ENCODE data around the gene PSMA5.
"Not testable (repeated sequence)": the region's sequence is repeated elsewhere in the genome, so short reads cannot be mapped to it uniquely, and the experiment has no call there.

PSMA5 gene

GRCh38 chr1:109467301-109467777 lies 41.1 kb upstream of the PSMA5 start:
- no peak for DNase-seq (ENCODE audit: low read depth, low spot score)
- H3K27ac ChIP-seq: no peak overlapping the region
- no peaks in the 10 kb centered on the region for H3K9me3 ChIP-seq (ENCODE audit: low read depth, low read length)
- TF ChIP-seq EZH2 (IDR thresholded peaks at IDR 0.05) (no peak), FOXP2 (optimal IDR thresholded peaks at IDR 0.05; ENCODE audit: control extremely low read depth, extremely low read length, insufficient read depth) (no peak), POLR2AphosphoS5 (IDR thresholded peaks at IDR 0.05; ENCODE audit: borderline replicate concordance, low read depth, low read length) (no peak)
- H3K9ac ChIP-seq (ENCODE audit: insufficient read length): no peak overlapping the region
- no peaks in the 10 kb centered on the region for H3K36me3 ChIP-seq (ENCODE audit: insufficient read depth, low read length)
- no peak overlapping the region for H3K4me3 ChIP-seq

GRCh38 chr1:109466452-109467300 lies 40.4 kb upstream of the PSMA5 start, which contains the start of gene SYPL2:
Gene SYPL2, plus strand, starts transcription at chr1:109466546. Its CDS starts 298 bp downstream, at chr1:109466844.
- Histone ChIP-seq H3K4me3 (peak within 1 kb of the TSS; percentile 81), H3K27ac (no peak within 1 kb of the TSS), H3K9ac (ENCODE audit: insufficient read length) (no peak within 1 kb of the TSS), H3K9me3 (ENCODE audit: low read depth, low read length) (no peaks in the 10 kb centered on the region), H3K36me3 (ENCODE audit: insufficient read depth, low read length) (no peaks in the 10 kb centered on the region)
- peak; percentile 93 for TF ChIP-seq EZH2 (IDR thresholded peaks at IDR 0.05)
- TF ChIP-seq POLR2AphosphoS5 (IDR thresholded peaks at IDR 0.05; ENCODE audit: borderline replicate concordance, low read depth, low read length): no peak
- no peak for DNase-seq (ENCODE audit: low read depth, low spot score)

- no peak for DNase-seq (ENCODE audit: low read depth, low spot score)
- H3K36me3 ChIP-seq (ENCODE audit: insufficient read depth, low read length): no peaks in the 10 kb centered on the region
- H3K27ac ChIP-seq: no peak overlapping the region
- no peak overlapping the region for H3K9ac ChIP-seq (ENCODE audit: insufficient read length)
- H3K4me3 ChIP-seq: peak overlapping the region; percentile 81
- TF ChIP-seq FOXP2 (optimal IDR thresholded peaks at IDR 0.05; ENCODE audit: control extremely low read depth, extremely low read length, insufficient read depth) (no peak), EZH2 (IDR thresholded peaks at IDR 0.05) (no peak), POLR2AphosphoS5 (IDR thresholded peaks at IDR 0.05; ENCODE audit: borderline replicate concordance, low read depth, low read length) (no peak)
- H3K9me3 ChIP-seq (ENCODE audit: low read depth, low read length): no peaks in the 10 kb centered on the region
These were observed 39.8 kb upstream of the PSMA5 start for GRCh38 chr1:109466125-109466451.

- no peak for DNase-seq (ENCODE audit: low read depth, low spot score)
- H3K27ac ChIP-seq: no peak overlapping the region
- no peaks in the 10 kb centered on the region for H3K9me3 ChIP-seq (ENCODE audit: low read depth, low read length)
- H3K36me3 ChIP-seq (ENCODE audit: insufficient read depth, low read length): no peaks in the 10 kb centered on the region
- H3K4me3 ChIP-seq: no peak overlapping the region
- no peak overlapping the region for H3K9ac ChIP-seq (ENCODE audit: insufficient read length)
- TF ChIP-seq EZH2 (IDR thresholded peaks at IDR 0.05) (no peak), POLR2AphosphoS5 (IDR thresholded peaks at IDR 0.05; ENCODE audit: borderline replicate concordance, low read depth, low read length) (no peak)
These were observed 31.6 kb upstream of the PSMA5 start for GRCh38 chr1:109457819-109458218.

- no peak overlapping the region for H3K9ac ChIP-seq (ENCODE audit: insufficient read length)
- no peak overlapping the region for H3K27ac ChIP-seq
- H3K9me3 ChIP-seq (ENCODE audit: low read depth, low read length): no peaks in the 10 kb centered on the region
- no peak overlapping the region for H3K4me3 ChIP-seq
- no peak for DNase-seq (ENCODE audit: low read depth, low spot score)
- H3K36me3 ChIP-seq (ENCODE audit: insufficient read depth, low read length): no peaks in the 10 kb centered on the region
- TF ChIP-seq FOXP2 (optimal IDR thresholded peaks at IDR 0.05; ENCODE audit: control extremely low read depth, extremely low read length, insufficient read depth) (no peak), EZH2 (IDR thresholded peaks at IDR 0.05) (no peak), POLR2AphosphoS5 (IDR thresholded peaks at IDR 0.05; ENCODE audit: borderline replicate concordance, low read depth, low read length) (no peak)
These were observed 28.4 kb upstream of the PSMA5 start for GRCh38 chr1:109454497-109455133.

GRCh38 chr1:109447524-109447923 lies 21.3 kb upstream of the PSMA5 start:
- H3K36me3 ChIP-seq (ENCODE audit: insufficient read depth, low read length): no peaks in the 10 kb centered on the region
- no peak for DNase-seq (ENCODE audit: low read depth, low spot score)
- H3K9me3 ChIP-seq (ENCODE audit: low read depth, low read length): no peaks in the 10 kb centered on the region
- H3K4me3 ChIP-seq: no peak overlapping the region
- no peak overlapping the region for H3K9ac ChIP-seq (ENCODE audit: insufficient read length)
- TF ChIP-seq POLR2AphosphoS5 (IDR thresholded peaks at IDR 0.05; ENCODE audit: borderline replicate concordance, low read depth, low read length): no peak
- TF ChIP-seq FOXP2 (optimal IDR thresholded peaks at IDR 0.05; ENCODE audit: control extremely low read depth, extremely low read length, insufficient read depth): no peak
- no peak for TF ChIP-seq EZH2 (IDR thresholded peaks at IDR 0.05)
- H3K27ac ChIP-seq: no peak overlapping the region

GRCh38 chr1:109445949-109446695 lies 19.9 kb upstream of the PSMA5 start:
- H3K4me3 ChIP-seq: 0 out of 2 replicates have a peak overlapping the region, but pooled peaks have one; percentile 28
- not testable (repeated sequence) for H3K36me3 ChIP-seq (ENCODE audit: insufficient read depth, low read length); H3K9me3 ChIP-seq (ENCODE audit: low read depth, low read length); DNase-seq (ENCODE audit: low read depth, low spot score); H3K27ac ChIP-seq; H3K9ac ChIP-seq (ENCODE audit: insufficient read length)

- Histone ChIP-seq H3K9ac (ENCODE audit: insufficient read length) (no peak overlapping the region), H3K9me3 (ENCODE audit: low read depth, low read length) (no peaks in the 10 kb centered on the region), H3K4me3 (no peak overlapping the region), H3K36me3 (ENCODE audit: insufficient read depth, low read length) (no peaks in the 10 kb centered on the region), H3K27ac (no peak overlapping the region)
- TF ChIP-seq EZH2 (IDR thresholded peaks at IDR 0.05) (no peak), POLR2AphosphoS5 (IDR thresholded peaks at IDR 0.05; ENCODE audit: borderline replicate concordance, low read depth, low read length) (no peak), FOXP2 (optimal IDR thresholded peaks at IDR 0.05; ENCODE audit: control extremely low read depth, extremely low read length, insufficient read depth) (no peak)
- no peak for DNase-seq (ENCODE audit: low read depth, low spot score)
These were observed 18.1 kb upstream of the PSMA5 start for GRCh38 chr1:109444346-109444745.

All from SK-N-MC (cell line).